ENCODE measurements around the gene PHACTR1.

Gene PHACTR1

DNA sequence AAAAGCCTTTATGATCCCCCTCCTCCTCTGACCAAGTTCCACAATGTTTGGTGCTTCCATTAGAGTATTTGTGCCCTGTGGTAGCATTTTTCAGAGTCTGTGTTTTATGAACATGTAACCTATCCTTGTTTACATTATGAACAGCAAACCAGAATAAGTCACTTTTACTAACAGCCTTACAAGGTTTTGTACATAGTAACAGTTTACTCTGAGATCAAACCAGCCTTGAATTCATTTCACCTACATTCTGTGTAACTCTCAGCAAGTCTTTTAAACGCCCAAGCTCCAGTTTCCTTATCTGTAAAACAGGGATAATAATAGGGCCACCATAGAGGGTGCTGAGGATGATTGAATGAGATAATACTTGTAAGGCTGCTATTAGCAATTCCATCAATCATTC lies 175.0 kb downstream of the PHACTR1 start:
- no peak overlapping the region for H3K4me3 ChIP-seq (ENCODE audit: low read depth, low read length)
- in situ Hi-C loops (cut with HindIII; ENCODE audit: low sequenced_read_pairs), result no loop called here
- no peak for DNase-seq (ENCODE audit: low read depth)
- TF ChIP-seq CTCF (IDR thresholded peaks at IDR 0.05; ENCODE audit: low read depth, low read length, missing control alignments), result no peak

DNA sequence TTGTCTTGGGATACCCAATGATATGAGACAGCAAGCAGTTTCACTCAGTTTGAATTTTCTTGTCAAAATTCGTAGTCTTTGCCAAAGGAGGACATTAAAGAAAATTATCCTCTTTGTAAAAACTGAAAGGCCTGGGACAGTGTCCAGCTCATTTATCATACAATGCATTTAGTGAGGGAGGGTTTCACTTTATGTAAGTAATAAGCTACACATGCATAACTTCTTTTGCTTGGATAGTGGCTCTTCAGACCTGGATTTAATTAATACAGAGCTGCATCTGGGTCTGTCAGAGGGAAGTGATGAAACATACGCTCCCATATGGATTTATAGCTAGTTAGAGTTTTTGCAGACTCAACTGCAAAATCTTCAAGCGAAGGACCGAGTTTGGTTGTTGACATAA lies 175.6 kb downstream of the PHACTR1 start:
- no peak for TF ChIP-seq CTCF (IDR thresholded peaks at IDR 0.05; ENCODE audit: low read depth, low read length, missing control alignments)
- in situ Hi-C loops (cut with HindIII; ENCODE audit: low sequenced_read_pairs), result no loop called here
- H3K4me3 ChIP-seq (ENCODE audit: low read depth, low read length), result no peak overlapping the region
- DNase-seq (ENCODE audit: low read depth), result no peak

DNA sequence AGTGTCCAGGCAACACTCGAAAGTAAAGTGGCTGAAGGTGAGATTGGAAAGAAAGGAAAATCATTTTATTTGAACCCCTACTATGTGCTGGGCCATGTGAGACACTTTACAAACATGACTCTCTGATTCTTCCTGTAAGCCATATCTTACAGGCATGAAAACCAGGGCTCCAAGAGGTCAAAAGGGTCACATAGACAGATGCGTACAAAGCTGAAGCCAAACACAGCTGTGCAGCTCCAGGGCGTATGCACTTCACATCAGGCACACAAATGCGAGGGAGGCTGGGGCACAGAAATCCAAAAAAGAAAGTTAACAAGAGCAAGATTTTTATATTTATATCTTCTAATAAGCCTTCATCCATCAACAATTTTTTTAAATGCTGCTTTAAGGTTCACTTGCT lies 176.5 kb downstream of the PHACTR1 start:
- no peak for TF ChIP-seq CTCF (IDR thresholded peaks at IDR 0.05; ENCODE audit: low read depth, low read length, missing control alignments)
- in situ Hi-C loops (cut with HindIII; ENCODE audit: low sequenced_read_pairs), result no loop called here
- no peak for DNase-seq (ENCODE audit: low read depth)
- H3K4me3 ChIP-seq (ENCODE audit: low read depth, low read length), result no peak overlapping the region

DNA sequence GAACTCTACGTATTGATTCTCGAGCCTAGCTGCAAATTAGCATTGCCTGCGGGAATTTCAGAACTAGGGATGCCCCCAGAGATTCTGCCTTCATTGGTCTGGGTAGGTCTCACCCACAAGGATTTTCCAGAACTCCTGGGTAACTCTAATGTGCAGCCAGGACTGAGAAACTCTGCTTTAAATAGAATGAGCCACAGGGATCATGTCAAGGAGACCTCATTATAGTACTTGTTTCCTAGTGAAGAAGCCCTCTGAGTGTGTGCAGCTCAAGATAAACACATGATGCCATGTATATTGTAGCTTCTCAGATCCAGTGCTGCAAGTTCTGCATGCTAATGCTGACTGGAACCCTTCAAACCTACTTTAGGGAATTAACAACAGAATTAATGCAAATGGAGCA lies 179.2 kb downstream of the PHACTR1 start:
- no peak for TF ChIP-seq CTCF (IDR thresholded peaks at IDR 0.05; ENCODE audit: low read depth, low read length, missing control alignments)
- DNase-seq (ENCODE audit: low read depth), result no peak
- H3K4me3 ChIP-seq (ENCODE audit: low read depth, low read length), result no peak overlapping the region
- in situ Hi-C loops (cut with HindIII; ENCODE audit: low sequenced_read_pairs), result no loop called here

DNA sequence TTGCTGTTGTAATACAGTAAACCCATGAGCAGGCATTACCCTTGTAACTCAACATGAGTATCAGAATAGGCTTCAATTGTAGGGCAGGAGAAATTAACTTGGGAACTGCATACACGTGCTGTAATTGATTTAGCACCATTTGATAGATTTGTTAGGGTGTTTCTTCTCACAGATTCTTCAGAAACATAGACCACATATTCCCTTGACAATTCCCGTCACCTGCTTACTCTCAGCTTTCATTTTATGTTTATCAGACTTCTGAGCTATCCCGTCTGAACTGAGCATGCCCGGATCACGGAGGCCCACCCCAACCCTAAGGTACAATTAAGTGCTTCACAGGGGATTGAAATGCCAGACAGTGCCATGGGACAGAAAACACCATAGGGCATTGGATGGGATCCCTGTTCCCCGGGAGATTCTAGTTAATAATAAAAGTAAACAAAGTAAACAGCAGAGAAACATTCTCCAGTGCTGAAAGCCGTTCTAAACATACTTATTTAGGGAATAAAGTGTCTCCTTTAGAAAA lies 179.7 kb downstream of the PHACTR1 start:
- in situ Hi-C loops (cut with HindIII; ENCODE audit: low sequenced_read_pairs), result no loop called here
- no peak for TF ChIP-seq CTCF (IDR thresholded peaks at IDR 0.05; ENCODE audit: low read depth, low read length, missing control alignments)
- no peak overlapping the region for H3K4me3 ChIP-seq (ENCODE audit: low read depth, low read length)
- DNase-seq (ENCODE audit: low read depth), result no peak

DNA sequence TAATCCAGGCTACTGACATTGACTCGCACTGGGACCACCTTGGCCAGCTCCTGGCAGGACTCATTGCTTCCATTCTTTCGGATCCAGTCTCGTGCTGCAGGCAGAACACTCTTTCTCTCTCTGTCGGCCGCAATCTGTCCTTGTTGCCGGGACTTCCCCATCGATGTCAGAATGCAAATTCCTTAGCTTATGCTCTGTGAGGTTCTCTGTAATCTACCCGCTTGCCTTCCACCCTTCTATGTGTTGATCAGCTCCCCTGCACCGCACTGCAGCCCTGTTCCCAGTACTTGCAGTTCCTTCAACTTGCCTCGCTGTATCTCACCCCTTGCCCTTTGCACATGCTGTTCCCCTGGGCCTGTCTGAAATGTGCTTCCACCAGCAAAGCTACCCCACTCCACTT lies 182.0 kb downstream of the PHACTR1 start:
- DNase-seq (ENCODE audit: low read depth), result no peak
- no peak overlapping the region for H3K4me3 ChIP-seq (ENCODE audit: low read depth, low read length)
- in situ Hi-C loops (cut with HindIII; ENCODE audit: low sequenced_read_pairs), result no loop called here
- no peak for TF ChIP-seq CTCF (IDR thresholded peaks at IDR 0.05; ENCODE audit: low read depth, low read length, missing control alignments)
